Astrocyte (in vitro differentiated cells and primary cell): ENCODE results near the gene WDR64. TPM values are rescaled to one million over a fixed set of nuclear protein-coding genes. Genes with fewer than 3 reads are reported as not detected.

Experiments
- DNase-seq: peaks from one replicate; pipeline ENCODE4 v3.0.0-alpha.2; 2010; ENCODE audit warnings: low read depth
- FAIRE-seq: peaks from 2 replicates; lab custom pipeline; 2011; peaks lifted over from hg19 to GRCh38; lab: Jason Lieb, UNC
- H2AFZ ChIP-seq: 2 replicates; pipeline ENCODE4 v1.6.0; 2012; ENCODE audit warnings: low read depth, low read length, inconsistent platforms
- H3K27ac ChIP-seq: 2 replicates; pipeline ENCODE4 v1.5.1; 2011; ENCODE audit warnings: low read depth, low read length, inconsistent platforms
- H3K27me3 ChIP-seq: 2 replicates; pipeline ENCODE4 v1.6.0; 2011; ENCODE audit warnings: low read length, inconsistent platforms; ENCODE audit not compliant: insufficient read depth
- H3K36me3 ChIP-seq: 2 replicates; pipeline ENCODE4 v1.5.1; 2011; ENCODE audit warnings: low read length, inconsistent platforms; ENCODE audit not compliant: insufficient read depth
- H3K4me1 ChIP-seq: 2 replicates; pipeline ENCODE4 v1.5.1; 2011; ENCODE audit warnings: low read length, inconsistent platforms; ENCODE audit not compliant: insufficient read depth
- H3K4me2 ChIP-seq: 2 replicates; pipeline ENCODE4 v1.6.0; 2012; ENCODE audit warnings: low read length, inconsistent platforms
- H3K4me3 ChIP-seq: 2 replicates; pipeline ENCODE4 v1.5.1; 2011; ENCODE audit warnings: low read depth, mild to moderate bottlenecking, low read length, inconsistent platforms; ENCODE audit not compliant: insufficient read depth
- H3K79me2 ChIP-seq: 2 replicates; pipeline ENCODE4 v1.6.0; 2012; ENCODE audit warnings: mild to moderate bottlenecking, low read length, inconsistent platforms; ENCODE audit not compliant: insufficient read depth
- H3K9ac ChIP-seq: 2 replicates; pipeline ENCODE4 v1.6.0; 2012; ENCODE audit warnings: mild to moderate bottlenecking, low read length, inconsistent platforms
- H3K9me3 ChIP-seq: 2 replicates; pipeline ENCODE4 v1.5.1; 2012; ENCODE audit warnings: low read depth, mild to moderate bottlenecking, low read length, inconsistent platforms; ENCODE audit not compliant: insufficient read depth
- H4K20me1 ChIP-seq: 2 replicates; pipeline ENCODE4 v1.6.0; 2012; ENCODE audit warnings: low read length, inconsistent platforms; ENCODE audit not compliant: insufficient read depth
- H3K27ac Mint-ChIP-seq: one replicate; pipeline ENCODE4 v1.8.0; 2021; ENCODE audit warnings: mild to moderate bottlenecking, mixed read lengths; ENCODE audit not compliant: unreplicated experiment
- H3K27me3 Mint-ChIP-seq: one replicate; pipeline ENCODE4 v1.8.0; 2021; ENCODE audit warnings: low read depth, mixed read lengths; ENCODE audit not compliant: unreplicated experiment
- H3K36me3 Mint-ChIP-seq: one replicate; pipeline ENCODE4 v1.8.0; 2021; ENCODE audit warnings: low read depth, mixed read lengths; ENCODE audit not compliant: unreplicated experiment
- H3K4me1 Mint-ChIP-seq: one replicate; pipeline ENCODE4 v1.8.0; 2021; ENCODE audit warnings: low read depth, mixed read lengths; ENCODE audit not compliant: unreplicated experiment
- H3K4me3 Mint-ChIP-seq: one replicate; pipeline ENCODE4 v1.8.0; 2021; ENCODE audit warnings: mild to moderate bottlenecking, moderate library complexity, mixed read lengths; ENCODE audit not compliant: unreplicated experiment
- H3K9me3 Mint-ChIP-seq: one replicate; pipeline ENCODE4 v1.8.0; 2021; ENCODE audit warnings: mild to moderate bottlenecking, mixed read lengths; ENCODE audit not compliant: unreplicated experiment
- EZH2 ChIP-seq: IDR thresholded peaks from 2 replicates; pipeline ENCODE4 v1.6.1; 2012; ENCODE audit warnings: mild to moderate bottlenecking, low read length, inconsistent platforms; ENCODE audit not compliant: insufficient read depth
- total RNA-seq: library from RNA; stranded (reverse); gene quantifications from 2 replicates; pipeline ENCODE4 v1.2.1, GENCODE V29; 2021
- TF ChIP-seq, protein P1 (sequence below): IDR thresholded peaks from 2 replicates; pipeline ENCODE4 v1.5.1; 2011; ENCODE audit warnings: low read depth, mild to moderate bottlenecking, inconsistent platforms, low read length, moderate library complexity; ENCODE audit not compliant: insufficient read depth

WDR64 gene
- total RNA-seq, 1 donor from 2014 or later, result not detected

DNA sequence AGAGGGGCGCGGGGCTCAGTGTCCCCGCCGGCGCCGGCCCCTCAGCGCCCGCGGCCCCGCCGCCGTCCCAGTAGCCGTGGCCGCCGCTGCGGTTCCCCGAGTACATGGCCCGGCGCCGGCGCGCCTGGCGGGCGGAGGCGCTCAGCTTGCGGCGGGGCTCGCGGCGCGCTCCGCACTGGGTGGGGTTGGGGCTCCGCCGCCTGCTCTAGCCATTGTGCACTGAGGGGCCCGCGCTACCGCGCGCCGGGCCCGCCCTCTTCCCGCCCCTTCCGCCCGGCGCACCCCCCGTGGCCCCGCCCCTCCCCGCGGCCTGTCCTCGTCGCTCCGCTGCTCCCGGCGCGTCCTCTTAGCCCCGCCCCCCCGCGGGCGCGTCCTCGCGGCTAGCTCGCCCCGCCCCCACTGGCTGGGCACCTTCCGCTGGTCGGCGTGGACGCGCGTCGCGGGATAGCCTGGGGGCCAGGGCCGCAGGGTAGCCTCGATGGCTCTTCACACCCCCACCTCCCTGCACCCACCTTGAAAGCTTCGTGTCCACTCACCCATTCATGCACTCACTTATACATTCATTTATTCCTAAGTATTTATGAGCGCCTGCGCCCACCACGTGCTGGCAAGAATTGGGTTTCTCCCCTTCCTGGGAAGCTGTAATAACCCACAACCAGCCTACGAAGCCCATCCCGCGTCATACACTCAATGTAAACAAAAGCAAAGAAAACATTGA, 11.8 kb upstream of the WDR64 start, which contains the start of the genes CHML and OPN3:
CHML (minus strand) TSS at position 221 of the 718 bp plus-strand sequence. CDS start 4,603 bp downstream, outside the sequence.
OPN3 (minus strand) TSS at position 221 of the 718 bp plus-strand sequence; CDS start at position 106, 115 bp downstream.
- peak within 1 kb of the TSS; percentile 77 for H3K27ac Mint-ChIP-seq
- H3K4me2 ChIP-seq, result peak within 1 kb of the TSS; percentile 94
- DNase-seq (peak; percentile 67), FAIRE-seq (no peak)
- H3K36me3 ChIP-seq, result peaks cover 2% of the 10 kb centered on the region
- H3K27me3 ChIP-seq, result no peaks in the 10 kb centered on the region
- peaks cover 18% of the 10 kb centered on the region for H4K20me1 ChIP-seq
- H3K4me3 ChIP-seq, result peak within 1 kb of the TSS; percentile 96
- no peaks in the 10 kb centered on the region for H3K9me3 ChIP-seq
- H3K79me2 ChIP-seq, result peaks cover 40% of the 10 kb centered on the region
- H3K4me1 ChIP-seq, result peaks cover 16% of the 10 kb centered on the region
- peaks cover 34% of the 10 kb centered on the region for H3K4me1 Mint-ChIP-seq
- H3K4me3 Mint-ChIP-seq, result peak within 1 kb of the TSS; percentile 93
- H3K9ac ChIP-seq, result peak within 1 kb of the TSS; percentile 91
- peaks cover 2% of the 10 kb centered on the region for H3K9me3 Mint-ChIP-seq
- TF ChIP-seq, protein P1, sequence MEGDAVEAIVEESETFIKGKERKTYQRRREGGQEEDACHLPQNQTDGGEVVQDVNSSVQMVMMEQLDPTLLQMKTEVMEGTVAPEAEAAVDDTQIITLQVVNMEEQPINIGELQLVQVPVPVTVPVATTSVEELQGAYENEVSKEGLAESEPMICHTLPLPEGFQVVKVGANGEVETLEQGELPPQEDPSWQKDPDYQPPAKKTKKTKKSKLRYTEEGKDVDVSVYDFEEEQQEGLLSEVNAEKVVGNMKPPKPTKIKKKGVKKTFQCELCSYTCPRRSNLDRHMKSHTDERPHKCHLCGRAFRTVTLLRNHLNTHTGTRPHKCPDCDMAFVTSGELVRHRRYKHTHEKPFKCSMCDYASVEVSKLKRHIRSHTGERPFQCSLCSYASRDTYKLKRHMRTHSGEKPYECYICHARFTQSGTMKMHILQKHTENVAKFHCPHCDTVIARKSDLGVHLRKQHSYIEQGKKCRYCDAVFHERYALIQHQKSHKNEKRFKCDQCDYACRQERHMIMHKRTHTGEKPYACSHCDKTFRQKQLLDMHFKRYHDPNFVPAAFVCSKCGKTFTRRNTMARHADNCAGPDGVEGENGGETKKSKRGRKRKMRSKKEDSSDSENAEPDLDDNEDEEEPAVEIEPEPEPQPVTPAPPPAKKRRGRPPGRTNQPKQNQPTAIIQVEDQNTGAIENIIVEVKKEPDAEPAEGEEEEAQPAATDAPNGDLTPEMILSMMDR, result no peak
- no peak for TF ChIP-seq EZH2
- H3K27me3 Mint-ChIP-seq, result no peaks in the 10 kb centered on the region
- H3K36me3 Mint-ChIP-seq, result no peaks in the 10 kb centered on the region
- H2AFZ ChIP-seq, result peak within 1 kb of the TSS; percentile 95
- peak within 1 kb of the TSS; percentile 66 for H3K27ac ChIP-seq

DNA sequence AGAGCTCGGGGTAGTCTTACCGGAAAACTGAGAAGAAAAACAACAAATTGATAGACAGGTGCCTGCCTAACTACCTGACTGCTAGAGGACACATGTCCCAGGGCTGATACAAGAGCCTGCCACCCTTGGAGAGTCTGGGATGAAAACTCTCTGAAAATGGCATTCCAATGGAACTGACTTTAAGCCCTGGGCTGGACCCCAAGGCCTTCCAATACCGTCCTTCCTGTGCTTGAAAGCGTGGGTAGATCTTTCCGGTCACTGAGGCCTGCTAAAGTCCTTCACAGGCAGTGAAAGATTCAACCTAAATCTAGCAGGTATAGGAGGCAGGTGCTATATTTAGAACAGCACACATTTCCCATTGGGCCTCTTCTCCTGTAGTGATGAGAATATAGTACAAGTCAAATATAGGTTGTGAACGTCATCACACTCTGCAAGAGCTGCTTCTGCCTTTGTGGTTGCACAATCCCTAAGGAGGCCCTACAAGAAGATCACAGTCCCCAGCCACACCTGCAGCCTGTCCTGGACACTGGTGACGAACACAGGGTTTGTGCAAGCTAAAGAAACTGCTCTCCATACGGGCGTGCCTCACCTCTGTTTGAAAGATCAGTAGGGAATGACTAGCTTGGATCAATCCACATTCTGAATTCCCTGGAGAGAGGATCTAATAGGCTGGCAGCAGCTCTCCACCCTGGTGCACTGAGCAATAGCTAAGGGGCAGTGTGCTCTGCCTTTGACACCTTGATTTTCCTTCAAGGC, 11.0 kb upstream of the WDR64 start:
- H3K36me3 ChIP-seq, result no peaks in the 10 kb centered on the region
- Mint-ChIP-seq H3K27ac (peak overlapping the region; percentile 77), H3K36me3 (no peaks in the 10 kb centered on the region), H3K4me1 (peaks cover 34% of the 10 kb centered on the region), H3K27me3 (no peaks in the 10 kb centered on the region), H3K4me3 (peak overlapping the region; percentile 81), H3K9me3 (peaks cover 2% of the 10 kb centered on the region)
- peak overlapping the region; percentile 8 for H3K27ac ChIP-seq
- TF ChIP-seq EZH2, result no peak
- TF ChIP-seq, protein P1, result no peak
- H3K79me2 ChIP-seq, result peaks cover 36% of the 10 kb centered on the region
- no peaks in the 10 kb centered on the region for H3K27me3 ChIP-seq
- peak overlapping the region; percentile 86 for H2AFZ ChIP-seq
- H4K20me1 ChIP-seq, result peaks cover 18% of the 10 kb centered on the region
- H3K4me1 ChIP-seq, result peaks cover 16% of the 10 kb centered on the region
- peak overlapping the region; percentile 54 for H3K4me3 ChIP-seq
- FAIRE-seq (no peak), DNase-seq (no peak)
- H3K4me2 ChIP-seq, result peak overlapping the region; percentile 83
- no peak overlapping the region for H3K9ac ChIP-seq
- H3K9me3 ChIP-seq, result no peaks in the 10 kb centered on the region
